HepG2 (cell line): ENCODE measurements around the gene CNIH3.

Experiments used
- NR3C1 ChIP-seq: sonication (generic); formaldehyde crosslinking; IDR thresholded peaks from 2 replicates; pipeline ENCODE4 v1.4.0; 2020; ENCODE audit warnings: missing genetic modification reagents
- POLR2A ChIP-seq, 2 experiments: IDR thresholded peaks; 2 replicates each; pipeline ENCODE4 v1.6.1; 2011; ENCODE audit warnings: low read depth in 2 of 2, low read length in 2 of 2, mild to moderate bottlenecking in 1 of 2, moderate library complexity in 1 of 2; ENCODE audit not compliant: insufficient read depth in 1 of 2
- TOE1 ChIP-seq: sonication (generic); formaldehyde crosslinking; IDR thresholded peaks from 2 replicates; pipeline ENCODE4 v1.4.0; 2020; ENCODE audit warnings: mild to moderate bottlenecking, missing genetic modification reagents
- ZBTB7A ChIP-seq: sonication (generic); formaldehyde crosslinking; IDR thresholded peaks from 2 replicates; pipeline ENCODE4 v1.8.0; 2022; ENCODE audit warnings: mild to moderate bottlenecking, missing genetic modification reagents
- ZNF121 ChIP-seq: sonication (generic); formaldehyde crosslinking; IDR thresholded peaks from 2 replicates; pipeline ENCODE4 v1.5.0; 2020; ENCODE audit warnings: mild to moderate bottlenecking, missing genetic modification reagents
- ZNF841 ChIP-seq: sonication (generic); formaldehyde crosslinking; IDR thresholded peaks from 2 replicates; pipeline ENCODE4 v1.8.1; 2023; ENCODE audit warnings: missing genetic modification reagents, borderline replicate concordance
- TF ChIP-seq, protein P1 (sequence below): sonication (generic); formaldehyde crosslinking; IDR thresholded peaks from 2 replicates; pipeline ENCODE4 v1.4.0; 2020; ENCODE audit warnings: missing genetic modification reagents, borderline replicate concordance
- TF ChIP-seq, protein P2 (sequence below): sonication (generic); formaldehyde crosslinking; IDR thresholded peaks from 2 replicates; pipeline ENCODE4 v1.4.0; 2020; ENCODE audit warnings: missing genetic modification reagents, mild to moderate bottlenecking, borderline replicate concordance
- TF ChIP-seq, protein P3 (sequence below), 2 experiments: fragments of 450-650 bp in 1 of 2; sonication (generic) in 1 of 2; formaldehyde crosslinking; IDR thresholded peaks; 2 replicates each; pipeline versions ENCODE4 v1.5.0 to v1.8.0; 2020 to 2022; ENCODE audit warnings: mild to moderate bottlenecking in 1 of 2, missing genetic modification reagents in 1 of 2
- TF ChIP-seq, protein P4 (sequence below): sonication (generic); formaldehyde crosslinking; IDR thresholded peaks from 2 replicates; pipeline ENCODE4 v1.5.1; 2020; ENCODE audit warnings: mild to moderate bottlenecking, missing genetic modification reagents, borderline replicate concordance
- TF ChIP-seq, protein P5 (sequence below): sonication (generic); formaldehyde crosslinking; IDR thresholded peaks from 2 replicates; pipeline ENCODE4 v1.9.0; 2021; ENCODE audit warnings: missing genetic modification reagents, borderline replicate concordance

DNA sequence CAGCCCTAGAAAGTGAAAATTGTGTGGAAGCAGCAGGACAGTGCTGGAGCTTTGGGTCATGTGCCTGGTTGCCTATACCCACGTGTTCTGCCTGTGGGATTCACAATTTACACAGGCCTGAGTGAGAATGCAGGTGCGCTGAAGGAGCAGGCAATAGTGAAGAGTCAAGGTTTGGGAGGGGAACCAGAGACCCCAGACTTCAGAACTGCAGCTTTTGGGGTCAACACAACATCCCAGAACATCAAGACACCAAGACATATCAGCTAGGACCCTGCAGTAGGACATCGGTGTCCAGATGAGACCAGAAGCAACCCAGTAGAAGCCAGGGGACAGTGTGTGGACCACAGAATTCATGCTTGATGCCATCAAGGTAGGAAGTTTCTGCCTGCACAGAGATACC, 29.1 kb upstream of the CNIH3 start:
- TF ChIP-seq NR3C1 (CRISPR knock-in tag) (no peak), TOE1 (CRISPR knock-in tag) (no peak), ZNF841 (CRISPR knock-in tag) (no peak), POLR2A (IDR thresholded peaks at IDR 0.05; ENCODE audit: insufficient read depth in 1 of 2, low read depth in 2 of 2, low read length in 2 of 2) (no peak), ZNF121 (CRISPR knock-in tag) (no peak), ZBTB7A (CRISPR knock-in tag) (no peak)
- TF ChIP-seq, protein P1, sequence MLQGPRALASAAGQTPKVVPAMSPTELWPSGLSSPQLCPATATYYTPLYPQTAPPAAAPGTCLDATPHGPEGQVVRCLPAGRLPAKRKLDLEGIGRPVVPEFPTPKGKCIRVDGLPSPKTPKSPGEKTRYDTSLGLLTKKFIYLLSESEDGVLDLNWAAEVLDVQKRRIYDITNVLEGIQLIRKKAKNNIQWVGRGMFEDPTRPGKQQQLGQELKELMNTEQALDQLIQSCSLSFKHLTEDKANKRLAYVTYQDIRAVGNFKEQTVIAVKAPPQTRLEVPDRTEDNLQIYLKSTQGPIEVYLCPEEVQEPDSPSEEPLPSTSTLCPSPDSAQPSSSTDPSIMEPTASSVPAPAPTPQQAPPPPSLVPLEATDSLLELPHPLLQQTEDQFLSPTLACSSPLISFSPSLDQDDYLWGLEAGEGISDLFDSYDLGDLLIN (CRISPR knock-in tag): no peak
- TF ChIP-seq, protein P2, sequence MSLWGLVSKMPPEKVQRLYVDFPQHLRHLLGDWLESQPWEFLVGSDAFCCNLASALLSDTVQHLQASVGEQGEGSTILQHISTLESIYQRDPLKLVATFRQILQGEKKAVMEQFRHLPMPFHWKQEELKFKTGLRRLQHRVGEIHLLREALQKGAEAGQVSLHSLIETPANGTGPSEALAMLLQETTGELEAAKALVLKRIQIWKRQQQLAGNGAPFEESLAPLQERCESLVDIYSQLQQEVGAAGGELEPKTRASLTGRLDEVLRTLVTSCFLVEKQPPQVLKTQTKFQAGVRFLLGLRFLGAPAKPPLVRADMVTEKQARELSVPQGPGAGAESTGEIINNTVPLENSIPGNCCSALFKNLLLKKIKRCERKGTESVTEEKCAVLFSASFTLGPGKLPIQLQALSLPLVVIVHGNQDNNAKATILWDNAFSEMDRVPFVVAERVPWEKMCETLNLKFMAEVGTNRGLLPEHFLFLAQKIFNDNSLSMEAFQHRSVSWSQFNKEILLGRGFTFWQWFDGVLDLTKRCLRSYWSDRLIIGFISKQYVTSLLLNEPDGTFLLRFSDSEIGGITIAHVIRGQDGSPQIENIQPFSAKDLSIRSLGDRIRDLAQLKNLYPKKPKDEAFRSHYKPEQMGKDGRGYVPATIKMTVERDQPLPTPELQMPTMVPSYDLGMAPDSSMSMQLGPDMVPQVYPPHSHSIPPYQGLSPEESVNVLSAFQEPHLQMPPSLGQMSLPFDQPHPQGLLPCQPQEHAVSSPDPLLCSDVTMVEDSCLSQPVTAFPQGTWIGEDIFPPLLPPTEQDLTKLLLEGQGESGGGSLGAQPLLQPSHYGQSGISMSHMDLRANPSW (CRISPR knock-in tag): no peak
- TF ChIP-seq, protein P3, sequence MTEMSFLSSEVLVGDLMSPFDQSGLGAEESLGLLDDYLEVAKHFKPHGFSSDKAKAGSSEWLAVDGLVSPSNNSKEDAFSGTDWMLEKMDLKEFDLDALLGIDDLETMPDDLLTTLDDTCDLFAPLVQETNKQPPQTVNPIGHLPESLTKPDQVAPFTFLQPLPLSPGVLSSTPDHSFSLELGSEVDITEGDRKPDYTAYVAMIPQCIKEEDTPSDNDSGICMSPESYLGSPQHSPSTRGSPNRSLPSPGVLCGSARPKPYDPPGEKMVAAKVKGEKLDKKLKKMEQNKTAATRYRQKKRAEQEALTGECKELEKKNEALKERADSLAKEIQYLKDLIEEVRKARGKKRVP (CRISPR knock-in tag; IDR thresholded peaks at IDR 0.05): no peak
- TF ChIP-seq, protein P4, sequence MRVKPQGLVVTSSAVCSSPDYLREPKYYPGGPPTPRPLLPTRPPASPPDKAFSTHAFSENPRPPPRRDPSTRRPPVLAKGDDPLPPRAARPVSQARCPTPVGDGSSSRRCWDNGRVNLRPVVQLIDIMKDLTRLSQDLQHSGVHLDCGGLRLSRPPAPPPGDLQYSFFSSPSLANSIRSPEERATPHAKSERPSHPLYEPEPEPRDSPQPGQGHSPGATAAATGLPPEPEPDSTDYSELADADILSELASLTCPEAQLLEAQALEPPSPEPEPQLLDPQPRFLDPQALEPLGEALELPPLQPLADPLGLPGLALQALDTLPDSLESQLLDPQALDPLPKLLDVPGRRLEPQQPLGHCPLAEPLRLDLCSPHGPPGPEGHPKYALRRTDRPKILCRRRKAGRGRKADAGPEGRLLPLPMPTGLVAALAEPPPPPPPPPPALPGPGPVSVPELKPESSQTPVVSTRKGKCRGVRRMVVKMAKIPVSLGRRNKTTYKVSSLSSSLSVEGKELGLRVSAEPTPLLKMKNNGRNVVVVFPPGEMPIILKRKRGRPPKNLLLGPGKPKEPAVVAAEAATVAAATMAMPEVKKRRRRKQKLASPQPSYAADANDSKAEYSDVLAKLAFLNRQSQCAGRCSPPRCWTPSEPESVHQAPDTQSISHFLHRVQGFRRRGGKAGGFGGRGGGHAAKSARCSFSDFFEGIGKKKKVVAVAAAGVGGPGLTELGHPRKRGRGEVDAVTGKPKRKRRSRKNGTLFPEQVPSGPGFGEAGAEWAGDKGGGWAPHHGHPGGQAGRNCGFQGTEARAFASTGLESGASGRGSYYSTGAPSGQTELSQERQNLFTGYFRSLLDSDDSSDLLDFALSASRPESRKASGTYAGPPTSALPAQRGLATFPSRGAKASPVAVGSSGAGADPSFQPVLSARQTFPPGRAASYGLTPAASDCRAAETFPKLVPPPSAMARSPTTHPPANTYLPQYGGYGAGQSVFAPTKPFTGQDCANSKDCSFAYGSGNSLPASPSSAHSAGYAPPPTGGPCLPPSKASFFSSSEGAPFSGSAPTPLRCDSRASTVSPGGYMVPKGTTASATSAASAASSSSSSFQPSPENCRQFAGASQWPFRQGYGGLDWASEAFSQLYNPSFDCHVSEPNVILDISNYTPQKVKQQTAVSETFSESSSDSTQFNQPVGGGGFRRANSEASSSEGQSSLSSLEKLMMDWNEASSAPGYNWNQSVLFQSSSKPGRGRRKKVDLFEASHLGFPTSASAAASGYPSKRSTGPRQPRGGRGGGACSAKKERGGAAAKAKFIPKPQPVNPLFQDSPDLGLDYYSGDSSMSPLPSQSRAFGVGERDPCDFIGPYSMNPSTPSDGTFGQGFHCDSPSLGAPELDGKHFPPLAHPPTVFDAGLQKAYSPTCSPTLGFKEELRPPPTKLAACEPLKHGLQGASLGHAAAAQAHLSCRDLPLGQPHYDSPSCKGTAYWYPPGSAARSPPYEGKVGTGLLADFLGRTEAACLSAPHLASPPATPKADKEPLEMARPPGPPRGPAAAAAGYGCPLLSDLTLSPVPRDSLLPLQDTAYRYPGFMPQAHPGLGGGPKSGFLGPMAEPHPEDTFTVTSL (CRISPR knock-in tag): no peak
- TF ChIP-seq, protein P5, sequence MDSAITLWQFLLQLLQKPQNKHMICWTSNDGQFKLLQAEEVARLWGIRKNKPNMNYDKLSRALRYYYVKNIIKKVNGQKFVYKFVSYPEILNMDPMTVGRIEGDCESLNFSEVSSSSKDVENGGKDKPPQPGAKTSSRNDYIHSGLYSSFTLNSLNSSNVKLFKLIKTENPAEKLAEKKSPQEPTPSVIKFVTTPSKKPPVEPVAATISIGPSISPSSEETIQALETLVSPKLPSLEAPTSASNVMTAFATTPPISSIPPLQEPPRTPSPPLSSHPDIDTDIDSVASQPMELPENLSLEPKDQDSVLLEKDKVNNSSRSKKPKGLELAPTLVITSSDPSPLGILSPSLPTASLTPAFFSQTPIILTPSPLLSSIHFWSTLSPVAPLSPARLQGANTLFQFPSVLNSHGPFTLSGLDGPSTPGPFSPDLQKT (CRISPR knock-in tag): no peak
